ENCODE results near the gene KIF13A.
"Not testable (repeated sequence)": the region's sequence is repeated elsewhere in the genome, so short reads cannot be mapped to it uniquely, and the experiment has no call there.

Gene KIF13A

DNA sequence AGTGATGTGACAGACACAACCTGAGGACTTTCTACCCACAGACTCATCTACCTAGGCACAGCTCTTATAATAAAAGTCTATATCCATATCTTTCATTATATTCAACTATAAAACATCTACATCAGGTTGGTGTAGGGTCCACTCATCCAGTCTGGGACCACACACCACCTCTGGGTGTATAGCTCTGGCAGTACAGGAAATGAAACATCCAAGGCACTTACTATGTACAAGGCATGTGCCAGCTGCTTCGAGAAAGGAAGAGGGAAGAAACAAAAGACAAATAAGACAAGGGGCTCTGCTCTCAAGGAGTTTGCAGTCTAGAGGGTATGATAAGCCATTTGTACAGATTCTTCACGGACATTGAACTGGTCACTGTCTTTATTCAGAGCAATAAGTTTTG is 18.6 kb downstream of the KIF13A start:
- no peak for DNase-seq (ENCODE audit: low spot score)

DNA sequence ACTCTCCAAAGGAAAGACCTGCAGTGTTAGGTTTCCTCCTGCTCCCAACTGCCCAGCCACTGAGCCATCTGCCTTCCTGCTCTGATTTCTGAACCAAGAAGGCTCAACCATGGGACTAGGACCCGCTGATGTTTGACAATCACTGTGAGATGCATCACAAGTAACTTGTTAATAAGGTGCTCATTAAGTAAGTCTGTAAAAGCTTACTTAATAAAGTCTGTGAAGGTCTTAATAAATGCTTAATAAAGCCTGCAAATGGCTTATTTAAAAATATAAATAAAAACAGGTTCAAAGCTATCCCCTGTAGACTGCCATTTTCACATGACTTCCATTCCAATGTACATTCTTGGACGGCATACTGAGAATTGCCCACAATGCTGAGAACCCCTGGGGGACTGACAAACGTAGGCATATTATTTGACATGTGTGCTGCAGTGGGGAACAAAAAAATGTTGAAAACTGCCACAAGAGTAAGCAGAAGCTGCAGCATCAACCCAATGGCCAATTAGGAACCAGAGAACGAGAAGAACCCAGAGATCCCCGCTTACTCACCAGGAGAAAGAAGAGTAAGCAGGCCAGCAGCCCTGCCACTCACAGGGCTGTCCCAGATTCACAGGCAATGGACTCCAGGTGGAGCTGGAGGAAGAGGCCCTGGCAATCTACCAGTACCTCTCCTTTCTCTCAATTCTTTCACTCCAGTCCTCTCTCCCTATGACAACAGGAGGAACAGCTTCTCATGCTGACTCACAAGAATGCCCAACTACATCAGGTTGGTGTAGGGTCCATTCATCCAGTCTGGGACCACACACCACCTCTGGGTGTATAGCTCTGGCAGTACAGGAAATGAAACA is 19.5 kb downstream of the KIF13A start:
- DNase-seq (ENCODE audit: low spot score), result no peak

- no peak for DNase-seq (ENCODE audit: low spot score)
Observed at GRCh38 chr6:17966451-17966850, 21.0 kb downstream of the KIF13A start.

DNA sequence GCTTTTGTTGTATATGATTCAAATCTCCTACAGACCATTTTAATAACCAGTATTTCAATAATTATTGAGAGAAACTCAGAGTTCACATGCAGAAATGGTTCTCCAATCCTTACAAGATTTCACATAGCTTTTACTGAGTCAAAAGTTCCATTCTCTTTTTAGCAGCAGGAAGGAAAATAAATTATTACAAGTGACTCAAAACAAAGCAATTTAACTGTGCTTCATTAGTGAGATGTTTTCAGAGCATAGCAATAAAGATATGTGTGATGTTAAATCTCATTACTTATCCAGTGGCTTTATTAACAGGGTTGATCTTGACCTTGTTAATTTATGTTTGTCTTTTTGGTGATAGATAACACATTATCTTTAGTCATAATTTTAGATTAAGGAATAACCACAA is 22.0 kb downstream of the KIF13A start:
- DNase-seq (ENCODE audit: low spot score), result no peak

- no peak for DNase-seq (ENCODE audit: low spot score)
Observed at GRCh38 chr6:17964633-17965032, 22.8 kb downstream of the KIF13A start.

DNA sequence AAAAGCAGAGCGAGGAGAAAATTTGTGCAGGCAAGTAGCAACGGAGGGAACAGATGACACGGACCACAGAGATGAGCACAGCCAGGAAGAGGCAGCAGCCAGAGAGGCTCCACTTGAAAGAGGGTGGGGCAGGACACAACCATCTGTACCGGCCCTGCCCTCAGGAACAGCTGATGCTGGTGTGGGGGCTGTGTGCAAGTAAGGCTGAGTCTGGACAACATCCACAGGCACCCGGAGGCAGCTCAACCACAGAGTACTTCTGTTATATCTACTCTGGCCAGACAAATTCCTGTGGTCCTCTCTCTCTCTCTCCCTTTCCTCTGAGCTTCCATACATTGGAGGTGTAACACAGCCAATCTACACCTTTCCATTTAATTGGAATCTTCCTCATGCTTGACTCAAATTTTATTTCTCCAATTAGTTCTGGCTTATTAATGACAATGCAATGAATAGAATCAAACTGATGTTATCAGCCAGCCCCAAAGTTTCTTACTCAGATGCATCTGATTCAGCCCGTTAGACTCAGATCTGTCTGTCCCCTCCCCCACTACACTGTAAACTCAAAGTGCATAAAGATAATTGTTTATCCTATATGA is 24.9 kb downstream of the KIF13A start:
- DNase-seq (ENCODE audit: low spot score), result peak; percentile 83

- no peak for DNase-seq (ENCODE audit: low spot score)
Observed at GRCh38 chr6:17959302-17959701, 28.1 kb downstream of the KIF13A start.

DNA sequence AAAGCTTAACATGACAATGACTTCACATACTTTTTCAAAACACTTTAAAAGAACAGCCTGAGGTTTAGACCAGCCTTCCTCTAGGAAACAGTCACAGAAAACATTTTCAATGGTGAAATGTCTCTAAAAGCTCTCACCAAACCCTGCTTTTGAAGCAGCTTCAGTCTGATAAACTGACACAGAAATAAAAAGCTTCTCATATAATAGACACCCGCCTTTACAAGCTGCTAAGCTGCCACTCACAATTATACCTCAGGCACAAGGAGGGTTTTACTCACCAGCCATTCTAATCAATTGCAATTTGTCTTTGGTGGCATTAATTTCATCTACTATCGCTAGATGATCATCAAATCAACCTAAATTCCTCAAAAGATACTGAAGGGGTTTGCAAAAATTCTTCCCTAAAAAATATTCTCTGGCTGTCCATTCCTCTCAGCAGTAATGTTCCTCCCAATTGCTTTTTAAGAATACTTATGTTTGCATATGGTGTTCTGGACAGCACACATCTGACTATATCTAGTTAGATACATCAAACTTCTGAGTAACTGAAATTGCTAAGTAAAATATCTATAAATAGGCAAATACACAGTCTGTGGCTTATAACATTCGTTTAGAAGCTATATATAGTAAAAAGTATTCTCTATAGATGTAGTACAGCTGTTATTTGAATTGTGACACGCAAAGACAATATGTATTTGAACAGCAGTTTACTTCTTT is 29.4 kb downstream of the KIF13A start:
- DNase-seq (ENCODE audit: low spot score), result no peak

GRCh38 chr6:17957498-17957897 is 29.9 kb downstream of the KIF13A start:
- no peak for DNase-seq (ENCODE audit: low spot score)

DNA sequence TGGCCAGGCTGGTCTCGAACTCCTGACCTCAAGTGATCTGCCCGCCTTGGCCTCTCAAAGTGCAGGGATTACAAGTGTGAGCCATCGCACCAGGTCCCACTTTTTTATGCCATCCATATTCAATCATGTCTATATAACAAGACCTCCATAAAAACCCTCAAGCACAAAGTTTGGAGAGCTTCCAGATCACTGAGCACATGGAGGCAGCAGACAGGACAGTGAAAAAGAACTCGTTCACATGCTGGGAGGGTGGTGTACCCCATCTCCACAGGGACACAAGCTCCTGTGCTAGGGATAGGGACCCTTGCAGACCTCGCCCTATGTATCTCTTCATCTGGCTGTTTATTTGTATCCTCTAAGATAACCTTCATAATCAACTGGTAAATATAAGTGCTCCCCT is 30.3 kb downstream of the KIF13A start:
- DNase-seq (ENCODE audit: low spot score), result no peak

DNA sequence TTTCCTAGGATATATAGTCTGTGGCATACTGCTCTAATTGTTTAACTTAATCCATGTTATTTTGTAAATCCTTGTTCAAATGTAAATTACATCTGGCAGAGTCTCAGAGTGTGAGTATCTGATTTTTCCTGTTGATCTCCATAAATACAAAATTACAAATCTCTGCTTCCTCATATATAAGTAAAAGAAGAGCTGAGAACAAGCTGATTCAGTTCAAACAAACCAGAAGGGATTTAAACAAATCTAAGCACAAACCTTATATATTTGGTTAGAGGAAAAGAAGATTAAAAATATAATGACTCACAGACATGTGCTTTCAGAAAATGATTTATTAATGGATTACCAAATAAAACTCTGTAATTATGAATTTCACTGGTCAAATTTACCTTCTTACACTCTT is 37.3 kb downstream of the KIF13A start:
- DNase-seq (ENCODE audit: low spot score), result no peak

- DNase-seq (ENCODE audit: low spot score), result no peak
Observed at GRCh38 chr6:17949168-17949567, 38.3 kb downstream of the KIF13A start.

- DNase-seq (ENCODE audit: low spot score), result no peak
Observed at GRCh38 chr6:17948725-17949124, 38.7 kb downstream of the KIF13A start.

- not testable (repeated sequence) for DNase-seq (ENCODE audit: low spot score)
Observed at GRCh38 chr6:17947574-17947973, 39.9 kb downstream of the KIF13A start.

GRCh38 chr6:17945575-17945974 is 41.9 kb downstream of the KIF13A start:
- no peak for DNase-seq (ENCODE audit: low spot score)

- no peak for DNase-seq (ENCODE audit: low spot score)
Observed at GRCh38 chr6:17945111-17945510, 42.3 kb downstream of the KIF13A start.

DNA sequence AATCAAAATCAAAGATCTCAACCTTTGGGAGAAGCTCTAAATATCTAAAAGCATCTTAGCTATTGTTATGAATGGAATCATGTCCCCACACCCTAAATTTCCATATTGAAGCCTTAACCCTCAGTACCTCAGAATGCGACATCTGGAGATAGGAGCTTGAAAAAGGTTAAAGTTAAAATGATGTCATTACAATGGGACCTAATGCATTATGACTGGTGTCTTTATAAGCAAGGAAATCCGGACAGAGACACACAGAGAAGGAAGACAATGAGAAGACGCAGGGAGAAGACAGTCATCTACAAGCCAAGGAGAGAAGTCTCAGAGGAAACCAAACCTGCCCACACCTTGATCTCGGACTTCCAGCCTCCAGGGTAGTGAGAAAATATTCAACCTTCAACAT is 46.1 kb downstream of the KIF13A start:
- DNase-seq (ENCODE audit: low spot score), result no peak

DNA sequence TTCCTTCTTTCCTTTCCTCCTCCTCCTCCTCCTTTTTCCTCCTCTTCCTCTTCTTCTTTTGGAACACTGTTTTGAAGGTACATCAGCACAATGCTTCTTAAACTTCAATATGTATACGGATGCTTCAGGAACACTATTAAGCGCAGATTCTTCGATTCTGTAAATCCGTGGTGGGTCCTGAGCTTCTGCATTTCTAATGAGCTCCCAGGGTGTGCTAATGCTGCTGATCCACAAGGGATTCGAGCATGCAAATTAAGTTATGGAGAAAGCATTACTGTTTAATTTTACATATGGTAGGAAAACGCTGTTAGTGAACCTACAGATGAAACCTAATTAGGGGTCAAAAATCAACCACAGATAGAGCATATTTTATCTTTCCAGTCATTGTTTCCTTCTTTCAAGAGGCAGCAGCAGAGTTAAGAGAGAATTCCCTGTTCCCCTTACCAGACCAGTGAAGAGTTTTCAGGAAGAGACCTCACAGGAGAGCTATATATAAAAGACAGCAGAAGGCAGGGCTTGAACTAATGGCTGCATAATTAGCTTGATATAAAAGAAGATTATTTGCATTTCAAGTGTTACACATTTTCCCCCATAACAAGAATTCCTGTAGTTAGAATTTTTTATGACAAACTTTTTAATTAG is 47.2 kb downstream of the KIF13A start:
- no peak for DNase-seq (ENCODE audit: low spot score)

- no peak for DNase-seq (ENCODE audit: low spot score)
Observed at GRCh38 chr6:17938901-17939300, 48.5 kb downstream of the KIF13A start.

- DNase-seq (ENCODE audit: low spot score), result no peak
Observed at GRCh38 chr6:17935188-17936149, 52.0 kb downstream of the KIF13A start.

GRCh38 chr6:17933716-17934115 is 53.7 kb downstream of the KIF13A start:
- DNase-seq (ENCODE audit: low spot score), result no peak

Measured in SW480 (cell line).